ENCODE results near the gene AUTS2. TPM values are rescaled to one million over a fixed set of nuclear protein-coding genes. Genes with fewer than 3 reads are reported as not detected.

AUTS2 gene
- total RNA-seq, 1 experiment from 2014 or later, result 2.5 TPM

- no TSS peak for BruUV-seq (replicated peaks)
- intact Hi-C loops (cut with micrococcal nuclease; ENCODE audit: unreplicated experiment) (no loop called here), in situ Hi-C loops (cut with HindIII; ENCODE audit: low pct_unique_long_range_greater_than_20kb, low sequenced_read_pairs) (no loop called here)
- no peaks in the 10 kb centered on the region for H3K36me3 ChIP-seq (ENCODE audit: control insufficient read depth, insufficient read depth, low read length)
- ChIA-PET POLR2A (no interaction called here), CTCF (no interaction called here)
- no peaks in the 10 kb centered on the region for H3K4me1 ChIP-seq (ENCODE audit: control insufficient read depth, insufficient read depth, low read length)
- no peaks in the 10 kb centered on the region for H3K27me3 ChIP-seq (ENCODE audit: control insufficient read depth, insufficient read depth, low read length)
- ATAC-seq (no peak), DNase-seq (ENCODE audit: low read depth, low spot score) (no peak)
- H3K4me3 ChIP-seq (ENCODE audit: low read depth in 2 of 2, low read length in 2 of 2), result no peak overlapping the region
- no peak overlapping the region for H3K27ac ChIP-seq (ENCODE audit: low read length)
- H3K9me3 ChIP-seq (ENCODE audit: control insufficient read depth, insufficient read depth, low read depth, low read length), result no peaks in the 10 kb centered on the region
- TF ChIP-seq, protein P1, sequence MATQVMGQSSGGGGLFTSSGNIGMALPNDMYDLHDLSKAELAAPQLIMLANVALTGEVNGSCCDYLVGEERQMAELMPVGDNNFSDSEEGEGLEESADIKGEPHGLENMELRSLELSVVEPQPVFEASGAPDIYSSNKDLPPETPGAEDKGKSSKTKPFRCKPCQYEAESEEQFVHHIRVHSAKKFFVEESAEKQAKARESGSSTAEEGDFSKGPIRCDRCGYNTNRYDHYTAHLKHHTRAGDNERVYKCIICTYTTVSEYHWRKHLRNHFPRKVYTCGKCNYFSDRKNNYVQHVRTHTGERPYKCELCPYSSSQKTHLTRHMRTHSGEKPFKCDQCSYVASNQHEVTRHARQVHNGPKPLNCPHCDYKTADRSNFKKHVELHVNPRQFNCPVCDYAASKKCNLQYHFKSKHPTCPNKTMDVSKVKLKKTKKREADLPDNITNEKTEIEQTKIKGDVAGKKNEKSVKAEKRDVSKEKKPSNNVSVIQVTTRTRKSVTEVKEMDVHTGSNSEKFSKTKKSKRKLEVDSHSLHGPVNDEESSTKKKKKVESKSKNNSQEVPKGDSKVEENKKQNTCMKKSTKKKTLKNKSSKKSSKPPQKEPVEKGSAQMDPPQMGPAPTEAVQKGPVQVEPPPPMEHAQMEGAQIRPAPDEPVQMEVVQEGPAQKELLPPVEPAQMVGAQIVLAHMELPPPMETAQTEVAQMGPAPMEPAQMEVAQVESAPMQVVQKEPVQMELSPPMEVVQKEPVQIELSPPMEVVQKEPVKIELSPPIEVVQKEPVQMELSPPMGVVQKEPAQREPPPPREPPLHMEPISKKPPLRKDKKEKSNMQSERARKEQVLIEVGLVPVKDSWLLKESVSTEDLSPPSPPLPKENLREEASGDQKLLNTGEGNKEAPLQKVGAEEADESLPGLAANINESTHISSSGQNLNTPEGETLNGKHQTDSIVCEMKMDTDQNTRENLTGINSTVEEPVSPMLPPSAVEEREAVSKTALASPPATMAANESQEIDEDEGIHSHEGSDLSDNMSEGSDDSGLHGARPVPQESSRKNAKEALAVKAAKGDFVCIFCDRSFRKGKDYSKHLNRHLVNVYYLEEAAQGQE (IDR thresholded peaks at IDR 0.05; ENCODE audit: insufficient read depth in 1 of 2, low read depth in 2 of 2, low read length in 1 of 2), result no peak
- TF ChIP-seq POLR2AphosphoS5 (IDR thresholded peaks at IDR 0.05; ENCODE audit: low read depth, low read length) (no peak), SIN3A (IDR thresholded peaks at IDR 0.05; ENCODE audit: borderline replicate concordance, insufficient read depth, low read depth, low read length) (no peak), TCF7L2 (IDR thresholded peaks at IDR 0.05; ENCODE audit: low read depth, low read length) (no peak)
- TF ChIP-seq, protein P2, sequence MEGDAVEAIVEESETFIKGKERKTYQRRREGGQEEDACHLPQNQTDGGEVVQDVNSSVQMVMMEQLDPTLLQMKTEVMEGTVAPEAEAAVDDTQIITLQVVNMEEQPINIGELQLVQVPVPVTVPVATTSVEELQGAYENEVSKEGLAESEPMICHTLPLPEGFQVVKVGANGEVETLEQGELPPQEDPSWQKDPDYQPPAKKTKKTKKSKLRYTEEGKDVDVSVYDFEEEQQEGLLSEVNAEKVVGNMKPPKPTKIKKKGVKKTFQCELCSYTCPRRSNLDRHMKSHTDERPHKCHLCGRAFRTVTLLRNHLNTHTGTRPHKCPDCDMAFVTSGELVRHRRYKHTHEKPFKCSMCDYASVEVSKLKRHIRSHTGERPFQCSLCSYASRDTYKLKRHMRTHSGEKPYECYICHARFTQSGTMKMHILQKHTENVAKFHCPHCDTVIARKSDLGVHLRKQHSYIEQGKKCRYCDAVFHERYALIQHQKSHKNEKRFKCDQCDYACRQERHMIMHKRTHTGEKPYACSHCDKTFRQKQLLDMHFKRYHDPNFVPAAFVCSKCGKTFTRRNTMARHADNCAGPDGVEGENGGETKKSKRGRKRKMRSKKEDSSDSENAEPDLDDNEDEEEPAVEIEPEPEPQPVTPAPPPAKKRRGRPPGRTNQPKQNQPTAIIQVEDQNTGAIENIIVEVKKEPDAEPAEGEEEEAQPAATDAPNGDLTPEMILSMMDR (IDR thresholded peaks at IDR 0.05), result no peak
Observed at GRCh38 chr7:70215491-70215890, 617.2 kb downstream of the AUTS2 start.

- H3K4me3 ChIP-seq (ENCODE audit: low read depth in 2 of 2, low read length in 2 of 2), result no peak overlapping the region
- ATAC-seq (no peak), DNase-seq (ENCODE audit: low read depth, low spot score) (no peak)
- H3K4me1 ChIP-seq (ENCODE audit: control insufficient read depth, insufficient read depth, low read length), result no peaks in the 10 kb centered on the region
- ChIA-PET POLR2A (no interaction called here), CTCF (no interaction called here)
- no peaks in the 10 kb centered on the region for H3K9me3 ChIP-seq (ENCODE audit: control insufficient read depth, insufficient read depth, low read depth, low read length)
- H3K27ac ChIP-seq (ENCODE audit: low read length), result no peak overlapping the region
- TF ChIP-seq, protein P2 (IDR thresholded peaks at IDR 0.05), result no peak
- H3K36me3 ChIP-seq (ENCODE audit: control insufficient read depth, insufficient read depth, low read length), result no peaks in the 10 kb centered on the region
- in situ Hi-C loops (cut with HindIII; ENCODE audit: low pct_unique_long_range_greater_than_20kb, low sequenced_read_pairs) (no loop called here), intact Hi-C loops (cut with micrococcal nuclease; ENCODE audit: unreplicated experiment) (no loop called here)
- BruUV-seq (replicated peaks), result no TSS peak
- no peaks in the 10 kb centered on the region for H3K27me3 ChIP-seq (ENCODE audit: control insufficient read depth, insufficient read depth, low read length)
Observed at GRCh38 chr7:70217571-70217970, 619.3 kb downstream of the AUTS2 start.

- H3K27ac ChIP-seq (ENCODE audit: low read length), result no peak overlapping the region
- in situ Hi-C loops (cut with HindIII; ENCODE audit: low pct_unique_long_range_greater_than_20kb, low sequenced_read_pairs), result no loop called here
- no peaks in the 10 kb centered on the region for H3K9me3 ChIP-seq (ENCODE audit: control insufficient read depth, insufficient read depth, low read depth, low read length)
- intact Hi-C loops (cut with micrococcal nuclease; ENCODE audit: unreplicated experiment), result no loop called here
- POLR2A ChIA-PET, result no interaction called here
- CTCF ChIA-PET, result no interaction called here
- no peaks in the 10 kb centered on the region for H3K27me3 ChIP-seq (ENCODE audit: control insufficient read depth, insufficient read depth, low read length)
- DNase-seq (ENCODE audit: low read depth, low spot score) (no peak), ATAC-seq (no peak)
- H3K4me1 ChIP-seq (ENCODE audit: control insufficient read depth, insufficient read depth, low read length), result no peaks in the 10 kb centered on the region
- H3K4me3 ChIP-seq (ENCODE audit: low read depth in 2 of 2, low read length in 2 of 2), result no peak overlapping the region
- TF ChIP-seq SIN3A (IDR thresholded peaks at IDR 0.05; ENCODE audit: borderline replicate concordance, insufficient read depth, low read depth, low read length), result no peak
- H3K36me3 ChIP-seq (ENCODE audit: control insufficient read depth, insufficient read depth, low read length), result no peaks in the 10 kb centered on the region
- BruUV-seq (replicated peaks), result no TSS peak
Observed at GRCh38 chr7:70218006-70218405, 619.7 kb downstream of the AUTS2 start.

Measured in Panc1 (cell line).